IMR-90 (cell line): ENCODE data around the gene TNFRSF1A. TPM values are rescaled to one million over a fixed set of nuclear protein-coding genes. Genes with fewer than 3 reads are reported as not detected.

ENCODE experiments used
- ATAC-seq: fragments of 200-7000 bp; cut with Tn5 transposase; 2 replicates; pipeline ENCODE4 v1.9.1; 2020; ENCODE audit warnings: low read depth, mild to moderate bottlenecking, moderate library complexity
- BruUV-seq: library from RNA; stranded (reverse); fragments of 400-500 nt; replicated peaks from 2 replicates; lab custom pipeline; 2021; lab: Mats Ljungman, UMichigan
- CTCF ChIA-PET: fragments of 300-600 bp; formaldehyde crosslinking; extraction: SDS; loops from one replicate; lab custom pipeline; 2021; ENCODE audit warnings: antibody characterized with exemption; lab: Yijun Ruan, JAX
- POLR2A ChIA-PET: fragments of 300-600 bp; sonication (Branson Sonifier 250); formaldehyde crosslinking; loops from one replicate; lab custom pipeline; 2022; ENCODE audit warnings: antibody characterized with exemption; ENCODE audit not compliant: unreplicated experiment; lab: Charles Lee
- DNase-seq: peaks from one replicate; pipeline ENCODE4 v3.0.0; 2013
- H2AFZ ChIP-seq: replicated peaks from 2 replicates; pipeline ENCODE3; 2013; ENCODE audit warnings: low read length, mild to moderate bottlenecking; ENCODE audit not compliant: poor library complexity
- H2AK5ac ChIP-seq: 2 replicates; pipeline ENCODE4 v1.6.1; 2013; ENCODE audit warnings: low read depth, low read length, inconsistent platforms
- H2AK9ac ChIP-seq: replicated peaks from 2 replicates; pipeline ENCODE3; 2013; ENCODE audit warnings: mild to moderate bottlenecking, low read depth, low read length, moderate library complexity; ENCODE audit not compliant: poor library complexity
- H2BK120ac ChIP-seq: 2 replicates; pipeline ENCODE4 v1.6.1; 2013; ENCODE audit warnings: low read depth, low read length, inconsistent platforms
- H2BK15ac ChIP-seq: 3 replicates; pipeline ENCODE4 v1.6.1; 2013; ENCODE audit warnings: low read depth, low read length, inconsistent platforms
- H2BK20ac ChIP-seq: 2 replicates; pipeline ENCODE4 v1.6.1; 2013; ENCODE audit warnings: low read depth, mild to moderate bottlenecking, inconsistent platforms, low read length, moderate library complexity
- H2BK5ac ChIP-seq: 2 replicates; pipeline ENCODE4 v1.6.1; 2013; ENCODE audit warnings: mild to moderate bottlenecking, low read depth, low read length, inconsistent platforms; ENCODE audit not compliant: poor library complexity, severe bottlenecking
- H3K14ac ChIP-seq: replicated peaks from 2 replicates; pipeline ENCODE4 v1.6.1; 2013; ENCODE audit warnings: low read depth, low read length, inconsistent platforms
- H3K18ac ChIP-seq: 2 replicates; pipeline ENCODE4 v1.6.1; 2013; ENCODE audit warnings: low read depth, low read length, control low read depth
- H3K23ac ChIP-seq: 2 replicates; pipeline ENCODE4 v1.6.1; 2013; ENCODE audit warnings: low read depth, low read length, inconsistent platforms
- H3K27ac ChIP-seq: 2 replicates; pipeline ENCODE4 v1.5.1; 2013; ENCODE audit warnings: mild to moderate bottlenecking, control low read depth, low read length; ENCODE audit not compliant: insufficient read depth
- H3K27me3 ChIP-seq: 2 replicates; pipeline ENCODE4 v1.6.1; 2013; ENCODE audit warnings: low read length; ENCODE audit not compliant: control insufficient read depth, insufficient read depth
- H3K36me3 ChIP-seq: 2 replicates; pipeline ENCODE4 v1.6.1; 2013; ENCODE audit warnings: low read length, mixed read lengths; ENCODE audit not compliant: control insufficient read depth, insufficient read depth
- H3K4ac ChIP-seq: 2 replicates; pipeline ENCODE4 v1.6.1; 2013; ENCODE audit warnings: low read depth, low read length, inconsistent platforms
- H3K4me1 ChIP-seq: 2 replicates; pipeline ENCODE4 v1.6.1; 2013; ENCODE audit warnings: low read length, mixed read lengths; ENCODE audit not compliant: control insufficient read depth, insufficient read depth
- H3K4me2 ChIP-seq: 2 replicates; pipeline ENCODE4 v1.6.1; 2013; ENCODE audit warnings: low read depth, mild to moderate bottlenecking, control low read depth, low read length, moderate library complexity
- H3K4me3 ChIP-seq: 2 replicates; pipeline ENCODE4 v1.5.1; 2013; ENCODE audit warnings: low read depth, mild to moderate bottlenecking, control low read depth, low read length, moderate library complexity; ENCODE audit not compliant: insufficient read depth
- H3K56ac ChIP-seq: 2 replicates; pipeline ENCODE4 v1.6.1; 2013; ENCODE audit warnings: low read length, inconsistent platforms; ENCODE audit not compliant: insufficient read depth; ENCODE audit errors: extremely low read depth
- H3K79me1 ChIP-seq, 2 experiments: 2 replicates each; pipeline ENCODE4 v1.6.1; 2013; ENCODE audit warnings: low read length in 2 of 2, inconsistent platforms in 1 of 2, low read depth in 1 of 2
- H3K9ac ChIP-seq: 2 replicates; pipeline ENCODE4 v1.6.1; 2013; ENCODE audit warnings: low read depth, low read length, control low read depth
- H3K9me1 ChIP-seq: 2 replicates; pipeline ENCODE4 v1.6.1; 2013; ENCODE audit warnings: low read length, inconsistent platforms; ENCODE audit not compliant: insufficient read depth
- H3K9me3 ChIP-seq: 2 replicates; pipeline ENCODE4 v1.6.1; 2013; ENCODE audit warnings: low read length; ENCODE audit not compliant: control insufficient read depth, insufficient read depth
- H4K20me1 ChIP-seq: 2 replicates; pipeline ENCODE4 v1.6.1; 2013; ENCODE audit warnings: low read length, inconsistent platforms; ENCODE audit not compliant: insufficient read depth
- H4K5ac ChIP-seq: 2 replicates; pipeline ENCODE4 v1.6.1; 2013; ENCODE audit warnings: mild to moderate bottlenecking, low read depth, low read length, control low read depth
- H4K8ac ChIP-seq, 2 experiments: 2 replicates each; pipeline ENCODE4 v1.6.1; 2013; ENCODE audit warnings: low read depth in 2 of 2, low read length in 2 of 2, control low read depth in 1 of 2, inconsistent platforms in 1 of 2
- H4K91ac ChIP-seq: 2 replicates; pipeline ENCODE4 v1.6.1; 2013; ENCODE audit warnings: low read depth, low read length, inconsistent platforms; ENCODE audit not compliant: insufficient read depth
- BHLHE40 ChIP-seq: fragments of 150-350 bp; IDR thresholded peaks from 2 replicates; pipeline ENCODE4 v1.6.1; 2016; ENCODE audit warnings: mild to moderate bottlenecking, low read depth, low read length
- CEBPB ChIP-seq: IDR thresholded peaks from 2 replicates; pipeline ENCODE4 v1.6.1; 2012; ENCODE audit warnings: low read depth, low read length, improper control_type of control experiment
- CHD1 ChIP-seq: IDR thresholded peaks from 2 replicates; pipeline ENCODE4 v1.6.1; 2012; ENCODE audit warnings: low read depth, low read length, improper control_type of control experiment
- CTCF ChIP-seq: conservative IDR thresholded peaks from 2 replicates; pipeline ENCODE4 v1.5.1; 2012; ENCODE audit warnings: mild to moderate bottlenecking, low read depth, low read length, improper control_type of control experiment
- ELK1 ChIP-seq: fragments of 150-350 bp; IDR thresholded peaks from 2 replicates; pipeline ENCODE4 v1.6.1; 2016; ENCODE audit warnings: low read depth, mild to moderate bottlenecking, low read length, moderate library complexity, borderline replicate concordance
- FOS ChIP-seq: fragments of 150-350 bp; IDR thresholded peaks from 2 replicates; pipeline ENCODE4 v1.6.1; 2016; ENCODE audit warnings: low read depth, low read length
- MAFK ChIP-seq: IDR thresholded peaks from 2 replicates; pipeline ENCODE4 v1.6.1; 2012; ENCODE audit warnings: low read depth, low read length, improper control_type of control experiment
- MXI1 ChIP-seq: IDR thresholded peaks from 2 replicates; pipeline ENCODE4 v1.6.1; 2012; ENCODE audit warnings: low read depth, mild to moderate bottlenecking, low read length, moderate library complexity, borderline replicate concordance
- POLR2A ChIP-seq: IDR thresholded peaks from 2 replicates; pipeline ENCODE4 v1.6.1; 2012; ENCODE audit warnings: mild to moderate bottlenecking, low read depth, low read length
- RAD21 ChIP-seq: IDR thresholded peaks from 2 replicates; pipeline ENCODE4 v1.6.1; 2012; ENCODE audit warnings: low read length, improper control_type of control experiment
- SMC3 ChIP-seq: fragments of 150-350 bp; IDR thresholded peaks from 2 replicates; pipeline ENCODE4 v1.6.1; 2016; ENCODE audit warnings: low read depth, mild to moderate bottlenecking, antibody characterized with exemption, low read length, moderate library complexity
- USF2 ChIP-seq: fragments of 150-350 bp; IDR thresholded peaks from 2 replicates; pipeline ENCODE4 v1.6.1; 2017; ENCODE audit warnings: mild to moderate bottlenecking, antibody characterized with exemption, low read length, low read depth
- WGBS, 2 experiments: methylation state at CpG; one replicate each; pipeline versions ENCODE4 v1.1.5 to v1.1.7; 2013; ENCODE audit warnings: missing lambda C conversion rate in 2 of 2; ENCODE audit not compliant: insufficient read length in 1 of 2; ENCODE audit errors: extremely low coverage in 2 of 2; 5-methylcytosine and 5-hydroxymethylcytosine counted together
- dilution Hi-C: fragments of 300-500 bp; cut with HindIII; formaldehyde crosslinking; loops from one replicate; pipeline ENCODE4 v1.14.3; 2018; ENCODE audit warnings: low sequenced_read_pairs; ENCODE audit not compliant: unreplicated experiment
- in situ Hi-C: fragments of 300-500 bp; cut with MboI; formaldehyde crosslinking; loops from 3 replicates; pipeline ENCODE4 v1.14.3; 2019; ENCODE audit warnings: low sequenced_read_pairs, inconsistent platforms, mixed read lengths
- intact Hi-C: fragments of 100-400 bp; cut with micrococcal nuclease; formaldehyde crosslinking; loops from 2 replicates; pipeline ENCODE4 v1.10.0; 2022
- polyA plus RNA-seq, 3 experiments: library from polyadenylated mRNA; depleted of rRNA; stranded (reverse); fragments of >200 nt; gene quantifications; 2 replicates each; pipeline ENCODE4 v1.2.3, GENCODE V29; 2012; ENCODE audit warnings: low replicate concordance in 1 of 3
- total RNA-seq: library from RNA; depleted of rRNA; stranded (reverse); fragments of >200 nt; gene quantifications from 2 replicates; pipeline ENCODE4 v1.2.3, GENCODE V29; 2012

Gene TNFRSF1A
- total and polyA plus RNA-seq, 2 of the 4 experiments (the other 2 are of a cell fraction) = 79.6 to 136 TPM

GRCh38 chr12:6361834-6362233 is 20.0 kb upstream of the TNFRSF1A start:
- no peaks in the 10 kb centered on the region for H3K9me1 ChIP-seq
- no peak overlapping the region for H2BK20ac ChIP-seq
- no peak overlapping the region for H4K8ac ChIP-seq
- H3K9me3 ChIP-seq = no peaks in the 10 kb centered on the region
- POLR2A ChIA-PET = no interaction called here
- H3K9ac ChIP-seq = no peak overlapping the region
- H4K20me1 ChIP-seq = no peaks in the 10 kb centered on the region
- no peak overlapping the region for H4K5ac ChIP-seq
- H3K79me1 ChIP-seq = no peaks in the 10 kb centered on the region
- H3K4me1 ChIP-seq = peaks cover 7% of the 10 kb centered on the region
- TF ChIP-seq FOS (no peak), CEBPB (no peak), ELK1 (no peak), MXI1 (no peak), USF2 (no peak), CHD1 (no peak), RAD21 (no peak), POLR2A (no peak), CTCF (no peak), SMC3 (no peak), MAFK (no peak), BHLHE40 (no peak)
- H2AK5ac ChIP-seq = peak overlapping the region; percentile 57; the same call in 1 of the 2 replicates
- BruUV-seq = no TSS peak
- H2AFZ ChIP-seq = peak overlapping the region; percentile 40
- H3K23ac ChIP-seq = no peak overlapping the region
- H2AK9ac ChIP-seq = peak overlapping the region; percentile 15
- no peak overlapping the region for H4K91ac ChIP-seq
- 93% methylated on average over 3 of the region's 14 CpGs; no CpG with 5 or more reads in 1 of the 2 experiments for WGBS, 2 experiments
- no peak overlapping the region for H3K56ac ChIP-seq
- in situ Hi-C loops = no loop called here
- H3K14ac ChIP-seq = no peak overlapping the region
- H3K4ac ChIP-seq = no peak overlapping the region
- no peak for DNase-seq
- no peaks in the 10 kb centered on the region for H3K36me3 ChIP-seq
- H2BK120ac ChIP-seq = no peak overlapping the region
- CTCF ChIA-PET = no interaction called here
- H3K4me2 ChIP-seq = no peak overlapping the region
- no peak for ATAC-seq
- H2BK5ac ChIP-seq = no peak overlapping the region
- no peak overlapping the region for H3K27ac ChIP-seq
- dilution Hi-C loops = no loop called here
- H3K18ac ChIP-seq = no peak overlapping the region
- 0 out of 3 replicates have a peak overlapping the region, but pooled peaks have one; percentile 51 for H2BK15ac ChIP-seq
- H3K27me3 ChIP-seq = peaks cover under 1% of the 10 kb centered on the region; the same call in 1 of the 2 replicates
- intact Hi-C loops = no loop called here
- H3K4me3 ChIP-seq = no peak overlapping the region
